ENCODE results near the gene UBTD1. TPM values are rescaled to one million over a fixed set of nuclear protein-coding genes. Genes with fewer than 3 reads are reported as not detected.

The UBTD1 gene
- polyA plus RNA-seq, 1 donor (not counting 4 experiments of a cell fraction or from before 2014, with no cell fraction given): 12.0 TPM

GRCh38 chr10:97577701-97578100 is 79.0 kb downstream of the UBTD1 start:
- no peaks in the 10 kb centered on the region for H3K9me3 ChIP-seq (ENCODE audit: control insufficient read depth, low read depth, low read length)
- H3K79me2 ChIP-seq (ENCODE audit: control insufficient read depth, insufficient read depth, low read length): no peaks in the 10 kb centered on the region
- dilution Hi-C loops (cut with MboI; ENCODE audit: extremely low pct_ligation_motif_present, low sequenced_read_pairs): no loop called here
- H3K9ac ChIP-seq (ENCODE audit: control insufficient read depth, extremely low read depth, insufficient read depth, low read length): no peak overlapping the region
- H3K27ac ChIP-seq (ENCODE audit: control insufficient read depth, insufficient read depth, low read length): no peak overlapping the region
- H3K27me3 ChIP-seq (ENCODE audit: control insufficient read depth, extremely low read depth, insufficient read depth, low read length): no peaks in the 10 kb centered on the region
- FAIRE-seq (no peak), DNase-seq (ENCODE audit: low read depth, low spot score) (no peak)
- H3K9me1 ChIP-seq (ENCODE audit: control insufficient read depth, extremely low read depth, insufficient read depth, low read length): no peaks in the 10 kb centered on the region
- H3K4me2 ChIP-seq (ENCODE audit: control insufficient read depth, extremely low read depth, insufficient read depth, low read depth, low read length): no peak overlapping the region
- no peak overlapping the region for H3K4me3 ChIP-seq (ENCODE audit: control insufficient read depth in 2 of 3, extremely low read depth in 1 of 3, insufficient read depth in 2 of 3, low read depth in 1 of 3, low read length in 3 of 3)
- peaks cover 24% of the 10 kb centered on the region for H3K4me1 ChIP-seq (ENCODE audit: control insufficient read depth, extremely low read depth, insufficient read depth, low read length)
- no peak overlapping the region for H2AFZ ChIP-seq (ENCODE audit: control insufficient read depth, low read length)
- no peaks in the 10 kb centered on the region for H4K20me1 ChIP-seq (ENCODE audit: control insufficient read depth, extremely low read depth, insufficient read depth, low read length)
- TF ChIP-seq, protein P1, sequence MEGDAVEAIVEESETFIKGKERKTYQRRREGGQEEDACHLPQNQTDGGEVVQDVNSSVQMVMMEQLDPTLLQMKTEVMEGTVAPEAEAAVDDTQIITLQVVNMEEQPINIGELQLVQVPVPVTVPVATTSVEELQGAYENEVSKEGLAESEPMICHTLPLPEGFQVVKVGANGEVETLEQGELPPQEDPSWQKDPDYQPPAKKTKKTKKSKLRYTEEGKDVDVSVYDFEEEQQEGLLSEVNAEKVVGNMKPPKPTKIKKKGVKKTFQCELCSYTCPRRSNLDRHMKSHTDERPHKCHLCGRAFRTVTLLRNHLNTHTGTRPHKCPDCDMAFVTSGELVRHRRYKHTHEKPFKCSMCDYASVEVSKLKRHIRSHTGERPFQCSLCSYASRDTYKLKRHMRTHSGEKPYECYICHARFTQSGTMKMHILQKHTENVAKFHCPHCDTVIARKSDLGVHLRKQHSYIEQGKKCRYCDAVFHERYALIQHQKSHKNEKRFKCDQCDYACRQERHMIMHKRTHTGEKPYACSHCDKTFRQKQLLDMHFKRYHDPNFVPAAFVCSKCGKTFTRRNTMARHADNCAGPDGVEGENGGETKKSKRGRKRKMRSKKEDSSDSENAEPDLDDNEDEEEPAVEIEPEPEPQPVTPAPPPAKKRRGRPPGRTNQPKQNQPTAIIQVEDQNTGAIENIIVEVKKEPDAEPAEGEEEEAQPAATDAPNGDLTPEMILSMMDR (optimal IDR thresholded peaks at IDR 0.05 in 1 of 3, IDR thresholded peaks at IDR 0.05 in 1 of 3, conservative IDR thresholded peaks at IDR 0.05 in 1 of 3; ENCODE audit: extremely low read depth in 1 of 3, insufficient read depth in 2 of 3, low read length in 3 of 3): no peak
- no peak for TF ChIP-seq EZH2 (IDR thresholded peaks at IDR 0.05; ENCODE audit: low read length)
- no peaks in the 10 kb centered on the region for H3K36me3 ChIP-seq (ENCODE audit: control insufficient read depth in 2 of 2, extremely low read depth in 1 of 2, insufficient read depth in 2 of 2, low read length in 2 of 2)

DNA sequence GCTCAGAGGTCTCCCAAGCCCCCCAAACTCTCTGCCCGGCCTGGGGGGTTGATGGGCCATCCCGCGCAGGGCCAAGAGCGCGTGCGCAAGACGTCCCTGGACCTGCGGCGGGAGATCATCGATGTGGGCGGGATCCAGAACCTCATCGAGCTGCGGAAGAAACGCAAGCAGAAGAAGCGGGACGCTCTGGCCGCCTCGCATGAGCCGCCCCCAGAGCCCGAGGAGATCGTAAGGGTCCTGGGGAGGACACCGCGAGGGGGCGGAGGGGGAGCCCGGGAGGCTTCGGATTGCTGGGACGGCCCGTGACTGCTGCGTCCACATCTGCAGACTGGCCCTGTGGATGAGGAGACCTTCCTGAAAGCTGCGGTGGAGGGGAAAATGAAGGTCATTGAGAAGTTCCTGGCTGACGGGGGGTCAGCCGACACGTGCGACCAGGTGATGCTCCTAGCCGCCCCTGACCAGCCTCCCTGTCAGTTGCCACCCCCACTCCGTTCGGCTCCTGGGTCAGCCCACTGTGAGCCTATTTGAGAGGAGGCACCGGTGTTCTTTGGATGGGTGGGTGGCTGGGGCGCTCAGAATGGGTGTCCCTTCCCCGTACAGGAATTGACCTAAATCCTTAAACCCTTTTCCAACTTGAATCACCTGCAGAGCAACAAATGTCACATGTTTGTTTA is 79.6 kb downstream of the UBTD1 start:
- no peak overlapping the region for H3K4me2 ChIP-seq (ENCODE audit: control insufficient read depth, extremely low read depth, insufficient read depth, low read depth, low read length)
- DNase-seq (ENCODE audit: low read depth, low spot score) (no peak), FAIRE-seq (no peak)
- H3K9ac ChIP-seq (ENCODE audit: control insufficient read depth, extremely low read depth, insufficient read depth, low read length): no peak overlapping the region
- no peak overlapping the region for H3K27ac ChIP-seq (ENCODE audit: control insufficient read depth, insufficient read depth, low read length)
- dilution Hi-C loops (cut with MboI; ENCODE audit: extremely low pct_ligation_motif_present, low sequenced_read_pairs): no loop called here
- no peaks in the 10 kb centered on the region for H3K27me3 ChIP-seq (ENCODE audit: control insufficient read depth, extremely low read depth, insufficient read depth, low read length)
- H3K4me3 ChIP-seq (ENCODE audit: control insufficient read depth in 2 of 3, extremely low read depth in 1 of 3, insufficient read depth in 2 of 3, low read depth in 1 of 3, low read length in 3 of 3): no peak overlapping the region
- no peaks in the 10 kb centered on the region for H3K9me3 ChIP-seq (ENCODE audit: control insufficient read depth, low read depth, low read length)
- TF ChIP-seq, protein P1 (optimal IDR thresholded peaks at IDR 0.05 in 1 of 3, IDR thresholded peaks at IDR 0.05 in 1 of 3, conservative IDR thresholded peaks at IDR 0.05 in 1 of 3; ENCODE audit: extremely low read depth in 1 of 3, insufficient read depth in 2 of 3, low read length in 3 of 3): no peak
- TF ChIP-seq EZH2 (IDR thresholded peaks at IDR 0.05; ENCODE audit: low read length): no peak
- H2AFZ ChIP-seq (ENCODE audit: control insufficient read depth, low read length): no peak overlapping the region
- H3K9me1 ChIP-seq (ENCODE audit: control insufficient read depth, extremely low read depth, insufficient read depth, low read length): no peaks in the 10 kb centered on the region
- H3K36me3 ChIP-seq (ENCODE audit: control insufficient read depth in 2 of 2, extremely low read depth in 1 of 2, insufficient read depth in 2 of 2, low read length in 2 of 2): no peaks in the 10 kb centered on the region
- H4K20me1 ChIP-seq (ENCODE audit: control insufficient read depth, extremely low read depth, insufficient read depth, low read length): no peaks in the 10 kb centered on the region
- no peaks in the 10 kb centered on the region for H3K79me2 ChIP-seq (ENCODE audit: control insufficient read depth, insufficient read depth, low read length)
- peaks cover 18% of the 10 kb centered on the region for H3K4me1 ChIP-seq (ENCODE audit: control insufficient read depth, extremely low read depth, insufficient read depth, low read length)

All from keratinocyte (primary cell).